Mammary epithelial cell (primary cell): ENCODE measurements around the gene MRPS33.

Source experiments
- EZH2 ChIP-seq: IDR thresholded peaks from 2 replicates; pipeline ENCODE4 v1.6.1; 2012; ENCODE audit warnings: low read length, inconsistent platforms, borderline replicate concordance
- TF ChIP-seq, protein P1 (sequence below), 2 donors: IDR thresholded peaks in 1 of 2; conservative IDR thresholded peaks in 1 of 2; 2 replicates each; pipeline ENCODE4 v1.5.1; 2011 to 2012; ENCODE audit warnings: inconsistent platforms in 2 of 2, low read length in 2 of 2, mild to moderate bottlenecking in 2 of 2, control low read depth in 1 of 2, low read depth in 1 of 2; ENCODE audit not compliant: insufficient read depth in 1 of 2; ENCODE audit errors: extremely low read depth in 1 of 2

- TF ChIP-seq, protein P1, sequence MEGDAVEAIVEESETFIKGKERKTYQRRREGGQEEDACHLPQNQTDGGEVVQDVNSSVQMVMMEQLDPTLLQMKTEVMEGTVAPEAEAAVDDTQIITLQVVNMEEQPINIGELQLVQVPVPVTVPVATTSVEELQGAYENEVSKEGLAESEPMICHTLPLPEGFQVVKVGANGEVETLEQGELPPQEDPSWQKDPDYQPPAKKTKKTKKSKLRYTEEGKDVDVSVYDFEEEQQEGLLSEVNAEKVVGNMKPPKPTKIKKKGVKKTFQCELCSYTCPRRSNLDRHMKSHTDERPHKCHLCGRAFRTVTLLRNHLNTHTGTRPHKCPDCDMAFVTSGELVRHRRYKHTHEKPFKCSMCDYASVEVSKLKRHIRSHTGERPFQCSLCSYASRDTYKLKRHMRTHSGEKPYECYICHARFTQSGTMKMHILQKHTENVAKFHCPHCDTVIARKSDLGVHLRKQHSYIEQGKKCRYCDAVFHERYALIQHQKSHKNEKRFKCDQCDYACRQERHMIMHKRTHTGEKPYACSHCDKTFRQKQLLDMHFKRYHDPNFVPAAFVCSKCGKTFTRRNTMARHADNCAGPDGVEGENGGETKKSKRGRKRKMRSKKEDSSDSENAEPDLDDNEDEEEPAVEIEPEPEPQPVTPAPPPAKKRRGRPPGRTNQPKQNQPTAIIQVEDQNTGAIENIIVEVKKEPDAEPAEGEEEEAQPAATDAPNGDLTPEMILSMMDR (conservative IDR thresholded peaks at IDR 0.05 in 1 of 2, IDR thresholded peaks at IDR 0.05 in 1 of 2; ENCODE audit: extremely low read depth in 1 of 2, insufficient read depth in 1 of 2, low read depth in 1 of 2, low read length in 2 of 2): no peak
- TF ChIP-seq EZH2: no peak
Observed at GRCh38 chr7:140967438-140967837, 47.3 kb downstream of the MRPS33 start.
